CD14-positive monocyte (primary cell): ENCODE results near the gene ANKRD12. TPM values are rescaled to one million over a fixed set of nuclear protein-coding genes. Genes with fewer than 3 reads are reported as not detected.

Experiments used
- DNase-seq, 3 donors: peaks; one replicate each; pipeline ENCODE4 v3.0.0-alpha.2; 2011 to 2022
- H2AFZ ChIP-seq: 2 replicates; pipeline ENCODE4 v1.6.0; 2012; ENCODE audit warnings: mild to moderate bottlenecking, low read depth, low read length, inconsistent platforms; ENCODE audit not compliant: insufficient read depth, poor library complexity, severe bottlenecking
- H3K27ac ChIP-seq, 2 donors: 1 replicate in 1 of 2; 2 replicates in 1 of 2; pipeline ENCODE4 v1.5.1; 2012 to 2013; ENCODE audit warnings: low read length in 2 of 2, control low read depth in 1 of 2, inconsistent platforms in 1 of 2, low read depth in 1 of 2, mild to moderate bottlenecking in 1 of 2
- H3K27me3 ChIP-seq, 2 donors: one replicate each; pipeline versions ENCODE4 v1.6.0 to v1.6.1; 2011 to 2013; ENCODE audit warnings: low read length in 2 of 2; ENCODE audit not compliant: control insufficient read depth in 2 of 2, insufficient read depth in 2 of 2
- H3K36me3 ChIP-seq, 2 donors: replicated peaks in 1 of 2; 1 replicate in 1 of 2; 2 replicates in 1 of 2; pipeline versions ENCODE4 v1.5.1 to v1.6.1; 2012 to 2013; ENCODE audit warnings: low read length in 2 of 2, control low read depth in 1 of 2, inconsistent platforms in 1 of 2, mild to moderate bottlenecking in 1 of 2; ENCODE audit not compliant: insufficient read depth in 2 of 2, control insufficient read depth in 1 of 2
- H3K4me1 ChIP-seq, 2 donors: 1 replicate in 1 of 2; 2 replicates in 1 of 2; pipeline versions ENCODE4 v1.5.1 to v1.6.1; 2012 to 2013; ENCODE audit warnings: low read length in 2 of 2, control low read depth in 1 of 2, inconsistent platforms in 1 of 2, mild to moderate bottlenecking in 1 of 2, moderate library complexity in 1 of 2; ENCODE audit not compliant: insufficient read depth in 2 of 2, control insufficient read depth in 1 of 2
- H3K4me2 ChIP-seq: replicated peaks from 2 replicates; pipeline ENCODE3; 2012; ENCODE audit warnings: low read length, moderate library complexity, mild to moderate bottlenecking; ENCODE audit not compliant: poor library complexity, severe bottlenecking; ENCODE audit errors: extremely low read depth
- H3K4me3 ChIP-seq, 3 experiments: fragments of 200-600 bp in 1 of 3; sonication (generic) in 1 of 3; replicated peaks in 1 of 3; 1 replicate in 2 of 3; 2 replicates in 1 of 3; pipeline ENCODE4 v1.5.1; 2011 to 2013; ENCODE audit warnings: low read length in 3 of 3, mild to moderate bottlenecking in 3 of 3, control low read depth in 2 of 3, low read depth in 2 of 3, inconsistent platforms in 1 of 3, moderate library complexity in 1 of 3
- H3K79me2 ChIP-seq: 2 replicates; pipeline ENCODE4 v1.6.0; 2012; ENCODE audit warnings: mild to moderate bottlenecking, control low read depth, inconsistent platforms, low read length, moderate library complexity; ENCODE audit not compliant: insufficient read depth
- H3K9ac ChIP-seq: 2 replicates; pipeline ENCODE4 v1.6.0; 2017; ENCODE audit warnings: low read length, mild to moderate bottlenecking; ENCODE audit not compliant: insufficient read depth, poor library complexity, severe bottlenecking
- H3K9me3 ChIP-seq, 2 donors: replicated peaks in 1 of 2; 1 replicate in 1 of 2; 2 replicates in 1 of 2; pipeline versions ENCODE4 v1.5.1 to v1.6.1; 2012 to 2013; ENCODE audit warnings: low read length in 2 of 2, control low read depth in 1 of 2; ENCODE audit not compliant: control insufficient read depth in 1 of 2, insufficient read depth in 1 of 2
- H4K20me1 ChIP-seq: 2 replicates; pipeline ENCODE4 v1.6.0; 2012; ENCODE audit warnings: mild to moderate bottlenecking, low read length, control low read depth, moderate library complexity; ENCODE audit not compliant: insufficient read depth
- H3K27ac Mint-ChIP-seq, 7 donors: one replicate each; pipeline ENCODE4 v1.8.0; 2020; ENCODE audit warnings: mild to moderate bottlenecking in 7 of 7, mixed read lengths in 7 of 7, moderate library complexity in 6 of 7, inconsistent platforms in 2 of 7
- H3K27me3 Mint-ChIP-seq, 3 donors: one replicate each; pipeline ENCODE4 v1.8.0; 2021 to 2022; ENCODE audit warnings: low read depth in 3 of 3, mild to moderate bottlenecking in 3 of 3, mixed read lengths in 3 of 3, moderate library complexity in 3 of 3, inconsistent platforms in 1 of 3
- H3K36me3 Mint-ChIP-seq, 2 donors: one replicate each; pipeline ENCODE4 v1.8.0; 2020; ENCODE audit warnings: mixed read lengths in 2 of 2, inconsistent platforms in 1 of 2, mild to moderate bottlenecking in 1 of 2
- H3K4me1 Mint-ChIP-seq: one replicate; pipeline ENCODE4 v1.8.0; 2020; ENCODE audit warnings: mild to moderate bottlenecking, mixed read lengths
- H3K4me3 Mint-ChIP-seq, 2 donors: one replicate each; pipeline ENCODE4 v1.8.0; 2020; ENCODE audit warnings: mild to moderate bottlenecking in 2 of 2, mixed read lengths in 2 of 2, moderate library complexity in 1 of 2
- H3K9me3 Mint-ChIP-seq, 7 donors: one replicate each; pipeline ENCODE4 v1.8.0; 2020 to 2022; ENCODE audit warnings: mixed read lengths in 7 of 7, mild to moderate bottlenecking in 6 of 7, moderate library complexity in 6 of 7, inconsistent platforms in 2 of 7
- CTCF ChIP-seq: fragments of 200-600 bp; IDR thresholded peaks from one replicate; pipeline ENCODE4 v1.8.0; 2022; ENCODE audit warnings: antibody characterized with exemption, mild to moderate bottlenecking
- WGBS: methylation state at CpG from one replicate; pipeline ENCODE4 v1.1.5; 2013; ENCODE audit warnings: missing lambda C conversion rate; ENCODE audit not compliant: insufficient coverage; 5-methylcytosine and 5-hydroxymethylcytosine counted together
- intact Hi-C, 2 donors: fragments of 100-400 bp; cut with micrococcal nuclease; formaldehyde crosslinking; loops; one replicate each; pipeline versions ENCODE4 v1.15.0 to v1.15.1; 2023
- polyA plus RNA-seq, 3 donors: library from polyadenylated mRNA; depleted of rRNA in 1 of 3; unstranded in 2 of 3; stranded (reverse) in 1 of 3; fragments of 300-500 nt in 2 of 3; fragments of >200 nt in 1 of 3; fragmentation: Illumina TruSeq in 2 of 3; gene quantifications; 1 replicate in 2 of 3; 2 replicates in 1 of 3; pipeline ENCODE4 v1.2.3, GENCODE V29; 2012 to 2021

The ANKRD12 gene
- polyA plus RNA-seq, 3 donors: 9.3 to 15.5 (median 15.4) TPM

GRCh38 chr18:9248661-9249060 is 112.1 kb downstream of the ANKRD12 start:
- Mint-ChIP-seq H3K27me3 (peaks cover 0 to 3% (median 0%) of the 10 kb centered on the region in 3 donors), H3K4me1 (no peaks in the 10 kb centered on the region), H3K27ac (no peak overlapping the region), H3K36me3 (peaks cover 25 to 38% of the 10 kb centered on the region in 2 donors), H3K4me3 (no peak overlapping the region), H3K9me3 (no peaks in the 10 kb centered on the region)
- Histone ChIP-seq H3K4me2 (no peak overlapping the region), H3K4me1 (no peaks in the 10 kb centered on the region), H3K79me2 (no peaks in the 10 kb centered on the region), H3K27ac (no peak overlapping the region), H3K9ac (no peak overlapping the region), H3K9me3 (no peaks in the 10 kb centered on the region), H4K20me1 (no peaks in the 10 kb centered on the region), H3K4me3 (no peak overlapping the region), H3K27me3 (no peaks in the 10 kb centered on the region), H3K36me3 (peaks cover 14 to 43% of the 10 kb centered on the region in 2 donors), H2AFZ (no peak overlapping the region)
- 95% methylated on average over 2 of the region's 4 CpGs for WGBS
- intact Hi-C loops: no loop called here
- TF ChIP-seq CTCF: no peak
- DNase-seq: no peak

DNA sequence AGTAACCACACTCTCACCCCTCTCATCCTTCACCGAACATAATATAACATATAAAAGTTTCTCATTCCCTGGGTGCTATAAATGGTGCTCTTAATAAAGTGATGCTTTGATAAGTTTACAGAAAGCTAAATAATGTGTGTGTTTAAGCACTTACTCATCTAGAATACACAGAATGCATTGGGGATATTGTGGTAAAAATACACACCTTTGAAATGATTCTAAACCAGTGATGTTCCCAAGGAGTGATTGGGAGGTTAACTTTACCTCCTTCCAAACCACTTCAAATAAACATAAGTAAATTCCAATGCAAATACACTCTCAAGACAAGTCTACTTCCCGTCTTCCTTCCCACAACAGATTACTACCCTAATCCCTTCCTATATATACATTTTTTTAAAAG is 112.7 kb downstream of the ANKRD12 start:
- intact Hi-C loops: no loop called here
- Histone ChIP-seq H3K79me2 (no peaks in the 10 kb centered on the region), H3K9ac (no peak overlapping the region), H3K4me2 (no peak overlapping the region), H3K27ac (no peak overlapping the region), H3K4me1 (no peaks in the 10 kb centered on the region), H4K20me1 (no peaks in the 10 kb centered on the region), H3K9me3 (no peaks in the 10 kb centered on the region), H2AFZ (no peak overlapping the region), H3K27me3 (no peaks in the 10 kb centered on the region), H3K4me3 (no peak overlapping the region), H3K36me3 (peaks cover 16 to 43% of the 10 kb centered on the region in 2 donors)
- peaks cover 25 to 36% of the 10 kb centered on the region in 2 donors for H3K36me3 Mint-ChIP-seq
- peaks cover 0 to under 1% (median 0%) of the 10 kb centered on the region in 7 donors for H3K9me3 Mint-ChIP-seq
- no peak overlapping the region for H3K27ac Mint-ChIP-seq
- no peak overlapping the region for H3K4me3 Mint-ChIP-seq
- peaks cover 0 to 3% (median 0%) of the 10 kb centered on the region in 3 donors for H3K27me3 Mint-ChIP-seq
- no CpG with 5 or more reads among the region's 2 CpGs for WGBS
- no peak for TF ChIP-seq CTCF
- no peaks in the 10 kb centered on the region for H3K4me1 Mint-ChIP-seq
- no peak for DNase-seq
